ENCODE results near the gene NIPAL1.

Gene NIPAL1

GRCh38 chr4:48046059-48046458 lies 29.5 kb downstream of the NIPAL1 start:
- no peaks in the 10 kb centered on the region for H3K9me3 ChIP-seq (ENCODE audit: insufficient read depth, low read length)
- H4K20me1 ChIP-seq (ENCODE audit: low read depth, low read length), result no peaks in the 10 kb centered on the region
- no peaks in the 10 kb centered on the region for H3K36me3 ChIP-seq (ENCODE audit: low read length)
- TF ChIP-seq, protein P1, sequence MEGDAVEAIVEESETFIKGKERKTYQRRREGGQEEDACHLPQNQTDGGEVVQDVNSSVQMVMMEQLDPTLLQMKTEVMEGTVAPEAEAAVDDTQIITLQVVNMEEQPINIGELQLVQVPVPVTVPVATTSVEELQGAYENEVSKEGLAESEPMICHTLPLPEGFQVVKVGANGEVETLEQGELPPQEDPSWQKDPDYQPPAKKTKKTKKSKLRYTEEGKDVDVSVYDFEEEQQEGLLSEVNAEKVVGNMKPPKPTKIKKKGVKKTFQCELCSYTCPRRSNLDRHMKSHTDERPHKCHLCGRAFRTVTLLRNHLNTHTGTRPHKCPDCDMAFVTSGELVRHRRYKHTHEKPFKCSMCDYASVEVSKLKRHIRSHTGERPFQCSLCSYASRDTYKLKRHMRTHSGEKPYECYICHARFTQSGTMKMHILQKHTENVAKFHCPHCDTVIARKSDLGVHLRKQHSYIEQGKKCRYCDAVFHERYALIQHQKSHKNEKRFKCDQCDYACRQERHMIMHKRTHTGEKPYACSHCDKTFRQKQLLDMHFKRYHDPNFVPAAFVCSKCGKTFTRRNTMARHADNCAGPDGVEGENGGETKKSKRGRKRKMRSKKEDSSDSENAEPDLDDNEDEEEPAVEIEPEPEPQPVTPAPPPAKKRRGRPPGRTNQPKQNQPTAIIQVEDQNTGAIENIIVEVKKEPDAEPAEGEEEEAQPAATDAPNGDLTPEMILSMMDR (IDR thresholded peaks at IDR 0.05; ENCODE audit: insufficient read depth, low read length, poor library complexity, severe bottlenecking), result no peak
- no peak for TF ChIP-seq EZH2phosphoT487 (conservative IDR thresholded peaks at IDR 0.05; ENCODE audit: low read length)
- H2AFZ ChIP-seq (ENCODE audit: low read depth, low read length, severe bottlenecking), result no peak overlapping the region
- peaks cover 13% of the 10 kb centered on the region; the same call in 1 of the 2 replicates for H3F3A ChIP-seq (ENCODE audit: insufficient read depth)
- H3K4me2 ChIP-seq (ENCODE audit: low read depth, low read length, poor library complexity, severe bottlenecking), result peak overlapping the region; percentile 55
- H3K9ac ChIP-seq (ENCODE audit: low read length), result no peak overlapping the region
- H3K9me2 ChIP-seq (replicated peaks; ENCODE audit: insufficient read depth, low read length), result no peaks in the 10 kb centered on the region
- no peaks in the 10 kb centered on the region for H3K27me3 ChIP-seq (ENCODE audit: low read length)
- H3K4me3 ChIP-seq (ENCODE audit: insufficient read depth, low read length, poor library complexity, severe bottlenecking), result no peak overlapping the region
- H3K79me2 ChIP-seq (ENCODE audit: insufficient read depth, low read length), result no peaks in the 10 kb centered on the region
- H3K27ac ChIP-seq (ENCODE audit: low read depth, low read length), result peak overlapping the region; percentile 64; the same call in 1 of the 2 replicates

GRCh38 chr4:48047421-48047844 lies 30.9 kb downstream of the NIPAL1 start:
- peak overlapping the region; percentile 33 for H3K9ac ChIP-seq (ENCODE audit: low read length)
- H3K36me3 ChIP-seq (ENCODE audit: low read length), result no peaks in the 10 kb centered on the region
- no peaks in the 10 kb centered on the region for H3K9me3 ChIP-seq (ENCODE audit: insufficient read depth, low read length)
- H2AFZ ChIP-seq (ENCODE audit: low read depth, low read length, severe bottlenecking), result no peak overlapping the region
- no peaks in the 10 kb centered on the region for H3K9me2 ChIP-seq (replicated peaks; ENCODE audit: insufficient read depth, low read length)
- peak overlapping the region; percentile 64 for H3K27ac ChIP-seq (ENCODE audit: low read depth, low read length)
- no peaks in the 10 kb centered on the region for H4K20me1 ChIP-seq (ENCODE audit: low read depth, low read length)
- H3K79me2 ChIP-seq (ENCODE audit: insufficient read depth, low read length), result no peaks in the 10 kb centered on the region
- H3K4me3 ChIP-seq (ENCODE audit: insufficient read depth, low read length, poor library complexity, severe bottlenecking), result peak overlapping the region; percentile 19
- peaks cover 13% of the 10 kb centered on the region; the same call in 1 of the 2 replicates for H3F3A ChIP-seq (ENCODE audit: insufficient read depth)
- no peak for TF ChIP-seq EZH2phosphoT487 (conservative IDR thresholded peaks at IDR 0.05; ENCODE audit: low read length)
- TF ChIP-seq, protein P1 (IDR thresholded peaks at IDR 0.05; ENCODE audit: insufficient read depth, low read length, poor library complexity, severe bottlenecking), result no peak
- no peaks in the 10 kb centered on the region for H3K27me3 ChIP-seq (ENCODE audit: low read length)
- H3K4me2 ChIP-seq (ENCODE audit: low read depth, low read length, poor library complexity, severe bottlenecking), result peak overlapping the region; percentile 56

DNA sequence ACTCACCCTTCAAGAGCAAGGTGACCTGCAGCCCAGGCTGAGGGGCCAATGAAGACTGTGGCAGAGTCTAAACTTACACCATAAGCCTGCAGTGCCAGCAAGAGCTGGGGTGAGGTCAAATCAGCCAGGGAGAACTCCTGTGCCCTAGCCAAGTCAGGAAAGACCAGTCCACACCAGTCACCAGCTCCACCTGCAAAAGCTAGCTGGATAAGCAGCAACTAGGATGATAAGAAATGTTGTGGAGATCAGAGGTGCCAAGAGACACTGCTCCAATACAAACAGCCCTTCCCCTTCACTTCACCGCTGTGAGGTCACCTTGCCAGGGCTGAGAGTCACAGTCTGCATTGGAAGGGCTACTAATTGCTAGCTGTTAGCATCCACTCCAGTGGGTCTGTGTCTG lies 31.3 kb downstream of the NIPAL1 start:
- Histone ChIP-seq H3K27me3 (ENCODE audit: low read length) (no peaks in the 10 kb centered on the region), H3F3A (ENCODE audit: insufficient read depth) (peaks cover 13% of the 10 kb centered on the region; the same call in 1 of the 2 replicates), H3K9me2 (replicated peaks; ENCODE audit: insufficient read depth, low read length) (no peaks in the 10 kb centered on the region), H3K9ac (ENCODE audit: low read length) (peak overlapping the region; percentile 33), H3K27ac (ENCODE audit: low read depth, low read length) (peak overlapping the region; percentile 56), H3K79me2 (ENCODE audit: insufficient read depth, low read length) (no peaks in the 10 kb centered on the region), H3K9me3 (ENCODE audit: insufficient read depth, low read length) (no peaks in the 10 kb centered on the region), H2AFZ (ENCODE audit: low read depth, low read length, severe bottlenecking) (no peak overlapping the region), H4K20me1 (ENCODE audit: low read depth, low read length) (no peaks in the 10 kb centered on the region), H3K4me3 (ENCODE audit: insufficient read depth, low read length, poor library complexity, severe bottlenecking) (peak overlapping the region; percentile 19), H3K4me2 (ENCODE audit: low read depth, low read length, poor library complexity, severe bottlenecking) (peak overlapping the region; percentile 56), H3K36me3 (ENCODE audit: low read length) (no peaks in the 10 kb centered on the region)
- TF ChIP-seq EZH2phosphoT487 (conservative IDR thresholded peaks at IDR 0.05; ENCODE audit: low read length), result no peak
- TF ChIP-seq, protein P1 (IDR thresholded peaks at IDR 0.05; ENCODE audit: insufficient read depth, low read length, poor library complexity, severe bottlenecking), result no peak
